K562 (cell line): ENCODE measurements around the gene CFAP53. TPM values are rescaled to one million over a fixed set of nuclear protein-coding genes. Genes with fewer than 3 reads are reported as not detected.
A peak's percentile ranks its signal among the peaks of the same experiment; 100 is the strongest.

Source experiments
- ATAC-seq: fragments of 200-7000 bp; cut with Tn5 transposase; 3 replicates; pipeline ENCODE4 v1.9.1; 2020; ENCODE audit warnings: moderate library complexity
- BruUV-seq: library from RNA; stranded (reverse); fragments of 400-500 nt; replicated peaks from 2 replicates; lab custom pipeline; 2021; lab: Mats Ljungman, UMichigan
- CTCF ChIA-PET: fragments of 300-600 bp; formaldehyde crosslinking; extraction: SDS; loops from one replicate; lab custom pipeline; 2021; ENCODE audit warnings: low intra/inter-chr PET ratio; lab: Yijun Ruan, JAX
- POLR2A ChIA-PET: fragments of 300-600, 350-650 bp; sonication (Branson Sonifier 250); formaldehyde crosslinking; extraction: SDS; loops from one replicate; lab custom pipeline; 2021; ENCODE audit warnings: antibody characterized with exemption, inconsistent platforms; lab: Yijun Ruan, JAX
- DNase-seq, 4 experiments: peaks; one replicate each; pipeline versions ENCODE4 v3.0.0 to v3.0.0-alpha.2; 2011 to 2018; ENCODE audit warnings: low spot score in 3 of 4, mixed read lengths in 3 of 4; ENCODE audit errors: extremely low read depth in 1 of 4
- FAIRE-seq: peaks from 2 replicates; lab custom pipeline; 2011; peaks lifted over from hg19 to GRCh38; lab: Jason Lieb, UNC
- H2AFZ ChIP-seq: 2 replicates; pipeline ENCODE4 v1.6.0; 2011; ENCODE audit warnings: low read depth, low read length, control low read depth, inconsistent platforms
- H3K27ac ChIP-seq: fragments of 200-600 bp; 3 replicates; pipeline ENCODE4 v1.8.0; 2011; ENCODE audit warnings: low read depth, mild to moderate bottlenecking, control low read depth, inconsistent platforms, low read length, moderate library complexity, mixed read lengths; ENCODE audit errors: extremely low read depth
- H3K27me3 ChIP-seq, 2 experiments: fragments of 300-600 bp in 1 of 2; 2 replicates in 1 of 2; 3 replicates in 1 of 2; pipeline versions ENCODE4 v1.6.0 to v1.8.0; 2011; ENCODE audit warnings: inconsistent platforms in 2 of 2, low read length in 2 of 2, mild to moderate bottlenecking in 1 of 2, mixed read lengths in 1 of 2, moderate library complexity in 1 of 2; ENCODE audit not compliant: control insufficient read depth in 2 of 2, insufficient read depth in 2 of 2
- H3K36me3 ChIP-seq: fragments of 300-600 bp; 3 replicates; pipeline ENCODE4 v1.8.0; 2011; ENCODE audit warnings: mild to moderate bottlenecking, low read length, inconsistent platforms; ENCODE audit not compliant: control insufficient read depth, insufficient read depth
- H3K4me1 ChIP-seq, 2 experiments: fragments of 200-600 bp in 1 of 2; replicated peaks in 1 of 2; 2 replicates in 1 of 2; 3 replicates in 1 of 2; pipeline versions ENCODE4 v1.5.1 to v1.8.0; 2011; ENCODE audit warnings: inconsistent platforms in 2 of 2, low read length in 2 of 2, mild to moderate bottlenecking in 1 of 2, mixed read lengths in 1 of 2, moderate library complexity in 1 of 2; ENCODE audit not compliant: control insufficient read depth in 2 of 2, insufficient read depth in 2 of 2
- H3K4me2 ChIP-seq: 2 replicates; pipeline ENCODE4 v1.6.1; 2011; ENCODE audit warnings: low read length, control low read depth, inconsistent platforms, mixed read lengths; ENCODE audit not compliant: insufficient read depth
- H3K4me3 ChIP-seq: fragments of 200-600 bp; sonication (generic), shearing (Covaris generic); 2 replicates; pipeline ENCODE4 v1.5.1; 2016; ENCODE audit warnings: control low read depth, inconsistent platforms
- H3K79me2 ChIP-seq: fragments of 200-600 bp; 3 replicates; pipeline ENCODE4 v1.8.0; 2011; ENCODE audit warnings: low read length, inconsistent platforms; ENCODE audit not compliant: control insufficient read depth, insufficient read depth
- H3K9ac ChIP-seq, 2 experiments: 2 replicates each; pipeline versions ENCODE4 v1.6.0 to v1.6.1; 2011; ENCODE audit warnings: low read depth in 2 of 2, low read length in 2 of 2, control low read depth in 1 of 2, inconsistent platforms in 1 of 2, mild to moderate bottlenecking in 1 of 2, mixed read lengths in 1 of 2; ENCODE audit not compliant: insufficient read depth in 1 of 2
- H3K9me1 ChIP-seq: one replicate; pipeline ENCODE4 v1.6.0; 2011; ENCODE audit warnings: inconsistent platforms, mild to moderate bottlenecking, low read length, moderate library complexity; ENCODE audit not compliant: control insufficient read depth, insufficient read depth
- H3K9me3 ChIP-seq: replicated peaks from 2 replicates; pipeline ENCODE4 v1.5.1; 2011; ENCODE audit warnings: low read depth, low read length, inconsistent platforms; ENCODE audit not compliant: control insufficient read depth, insufficient read depth
- H4K20me1 ChIP-seq: replicated peaks from 2 replicates; pipeline ENCODE4 v1.6.1; 2011; ENCODE audit warnings: low read length, inconsistent platforms, mixed read lengths; ENCODE audit not compliant: control insufficient read depth, insufficient read depth
- CBX2 ChIP-seq: fragments of 200-600 bp; sonication (generic); IDR thresholded peaks from one replicate; pipeline ENCODE4 v1.6.1; 2012; ENCODE audit warnings: mild to moderate bottlenecking, low read length, inconsistent platforms; ENCODE audit not compliant: insufficient read depth, poor library complexity, severe bottlenecking
- CXXC5 ChIP-seq: fragments of 250-450 bp; sonication (Bioruptor Pico); IDR thresholded peaks from 2 replicates; pipeline ENCODE4 v1.8.0; 2022; ENCODE audit warnings: inconsistent platforms, mild to moderate bottlenecking, moderate library complexity
- FIP1L1 ChIP-seq: fragments of 200-400 bp; formaldehyde crosslinking; IDR thresholded peaks from 2 replicates; pipeline ENCODE4 v1.6.1; 2018; ENCODE audit warnings: mild to moderate bottlenecking, low read depth, low read length; ENCODE audit not compliant: poor library complexity, severe bottlenecking
- MCM2 ChIP-seq: fragments of 450-650 bp; IDR thresholded peaks from 2 replicates; pipeline ENCODE4 v1.6.1; 2017; ENCODE audit warnings: low read depth, mild to moderate bottlenecking
- MCM5 ChIP-seq: fragments of 450-650 bp; IDR thresholded peaks from 2 replicates; pipeline ENCODE4 v1.6.1; 2016; ENCODE audit warnings: low read depth
- MTA3 ChIP-seq: fragments of 450-650 bp; formaldehyde crosslinking; IDR thresholded peaks from 2 replicates; pipeline ENCODE4 v1.6.1; 2017; ENCODE audit warnings: mild to moderate bottlenecking, borderline replicate concordance
- POLR2AphosphoS5 ChIP-seq: IDR thresholded peaks from 2 replicates; pipeline ENCODE4 v1.6.1; 2011; ENCODE audit warnings: mild to moderate bottlenecking, low read depth, low read length, moderate library complexity; ENCODE audit not compliant: control insufficient read depth, insufficient read depth
- SMARCB1 ChIP-seq: IDR thresholded peaks from 2 replicates; pipeline ENCODE4 v1.6.1; 2011; ENCODE audit warnings: improper control_type of control experiment, low read depth; ENCODE audit not compliant: insufficient read length
- TCF7L2 ChIP-seq: fragments of 150-350 bp; IDR thresholded peaks from 2 replicates; pipeline ENCODE4 v1.6.1; 2016; ENCODE audit warnings: low read depth, mild to moderate bottlenecking, low read length, moderate library complexity
- ZNF24 ChIP-seq: fragments of 450-650 bp; IDR thresholded peaks from 2 replicates; pipeline ENCODE4 v1.6.1; 2016
- ZNF277 ChIP-seq: fragments of 250-450 bp; sonication (Bioruptor Pico); IDR thresholded peaks from 2 replicates; pipeline ENCODE4 v1.8.0; 2022; ENCODE audit warnings: inconsistent platforms, mild to moderate bottlenecking, moderate library complexity, borderline replicate concordance
- ZNF431 ChIP-seq: sonication (generic); formaldehyde crosslinking; IDR thresholded peaks from 2 replicates; pipeline ENCODE4 v1.8.0; 2022; ENCODE audit warnings: mild to moderate bottlenecking, missing genetic modification reagents
- WGBS: fragments of 100-300 bp; shearing (Covaris generic); methylation state at CpG from one replicate; pipeline ENCODE4 v1.1.6; 2016; ENCODE audit warnings: low coverage, mixed read lengths; ENCODE audit not compliant: insufficient coverage; ENCODE audit errors: missing lambda C conversion rate; 5-methylcytosine and 5-hydroxymethylcytosine counted together
- in situ Hi-C: fragments of 300-500 bp; cut with MboI; formaldehyde crosslinking; loops from 4 replicates; pipeline ENCODE4 v1.15.0; 2018; ENCODE audit warnings: inconsistent platforms, mixed read lengths
- intact Hi-C: fragments of 100-400 bp; cut with micrococcal nuclease; formaldehyde crosslinking; loops from 2 replicates; pipeline ENCODE4 v1.14.2; 2022
- polyA plus RNA-seq, 8 experiments: library from polyadenylated mRNA; depleted of rRNA in 4 of 8; stranded (reverse) in 5 of 8; unstranded in 3 of 8; fragments of >200 nt; fragmentation: Nextera tagmentation in 2 of 8; fragmentation: Illumina TruSeq in 1 of 8; extraction: Ambion mirVana in 2 of 8; extraction: Trizol in 1 of 8; gene quantifications; 2 replicates each; pipeline versions ENCODE4 v1.2.1 to v1.2.3, GENCODE V29; 2011 to 2014; ENCODE audit warnings: inconsistent platforms in 1 of 8, missing spikeins in 1 of 8
- total RNA-seq, 7 experiments: library from RNA; depleted of rRNA in 6 of 7; stranded (reverse); fragments of >200 nt in 6 of 7; fragmentation: Illumina TruSeq in 2 of 7; extraction: Trizol in 2 of 7; gene quantifications; 2 replicates each; pipeline versions ENCODE4 v1.2.1 to v1.2.3, GENCODE V29; 2011 to 2021; ENCODE audit warnings: low replicate concordance in 1 of 7
- TF ChIP-seq, protein P1 (sequence below): fragments of 250-450 bp; sonication (Bioruptor Pico); IDR thresholded peaks from 2 replicates; pipeline ENCODE4 v1.6.1; 2021; ENCODE audit warnings: mild to moderate bottlenecking
- TF ChIP-seq, protein P2 (sequence below), 2 experiments: fragments of 150-350 bp in 1 of 2; IDR thresholded peaks; 2 replicates each; pipeline ENCODE4 v1.6.1; 2012 to 2016; ENCODE audit warnings: low read depth in 2 of 2, low read length in 2 of 2, mild to moderate bottlenecking in 1 of 2, moderate library complexity in 1 of 2

CFAP53 gene
- total and polyA plus RNA-seq, 9 of the 15 experiments (the other 6 are each of a cell fraction or from before 2014, with no cell fraction given): 0.21 to 1.9 (median 1.2) TPM

DNA sequence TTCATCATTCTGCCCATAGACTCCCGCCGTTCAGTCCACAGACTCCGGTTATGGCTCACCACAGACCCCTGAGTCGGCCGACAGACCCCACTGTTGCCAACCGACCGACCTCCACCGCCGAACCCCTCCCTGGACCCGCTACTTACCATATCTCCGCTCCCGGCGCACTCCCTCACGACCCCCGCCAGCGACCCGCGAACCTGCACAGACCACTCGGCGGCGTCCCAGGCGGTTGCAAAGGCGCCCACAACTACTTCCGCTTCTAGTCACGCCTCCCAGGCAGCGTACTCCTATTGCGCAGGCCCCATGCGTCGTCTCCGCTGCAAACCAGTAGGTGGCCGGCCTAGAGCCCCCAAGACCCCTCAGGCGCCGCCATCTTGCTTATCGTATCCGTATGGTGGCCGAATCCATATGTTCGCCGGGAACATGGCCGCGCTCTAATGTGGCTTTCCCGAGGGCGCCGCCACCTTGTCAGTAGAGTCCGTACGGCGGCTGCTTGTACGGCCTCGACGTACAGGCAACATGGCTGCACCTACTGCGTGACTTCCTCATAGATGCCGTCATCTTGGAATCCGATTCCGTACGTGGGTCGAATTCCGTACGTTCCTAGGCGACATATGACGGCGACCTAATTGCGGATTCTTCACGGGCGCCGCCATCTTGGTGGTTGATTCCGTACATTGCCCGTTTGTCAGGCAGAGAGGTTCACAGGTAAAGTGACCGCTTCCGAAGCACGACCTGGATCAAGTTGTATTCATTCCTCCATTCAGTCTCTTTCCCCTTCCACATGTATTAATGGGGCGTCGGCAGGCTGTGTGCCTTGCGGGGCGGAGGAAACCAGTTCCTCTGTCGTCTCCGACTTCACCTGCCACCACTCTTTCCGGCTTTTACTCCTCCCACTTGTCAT lies 21.4 kb upstream of the CFAP53 start, which contains the start of gene CXXC1:
Gene CXXC1, minus strand, starts transcription at position 252 of the 907 bp plus-strand sequence. Its CDS starts 103 bp downstream, at position 149.
- H3K27ac ChIP-seq: peak within 1 kb of the TSS; percentile 89
- ChIA-PET POLR2A (no interaction called here), CTCF (no interaction called here)
- DNase-seq (peak; percentile 81 to 97 (median 88)), FAIRE-seq (peak; percentile 99), ATAC-seq (peak; percentile 95)
- 2% methylated on average over 57 of the region's 76 CpGs for WGBS
- H3K4me1 ChIP-seq: peaks cover 3 to 21% of the 10 kb centered on the region in 2 experiments; a peak in 3 of 5 replicates
- H3K79me2 ChIP-seq: peaks cover 17% of the 10 kb centered on the region
- in situ Hi-C loops: no loop called here
- peak within 1 kb of the TSS; percentile 83 to 95 for H3K9ac ChIP-seq
- H3K4me2 ChIP-seq: peak within 1 kb of the TSS; percentile 95
- H3K9me3 ChIP-seq: no peaks in the 10 kb centered on the region
- H3K4me3 ChIP-seq: peak within 1 kb of the TSS; percentile 84
- no TSS peak for BruUV-seq
- H2AFZ ChIP-seq: peak within 1 kb of the TSS; percentile 99
- intact Hi-C loops: loop anchor here (2.0 to 5.0 kb wide), 2 partner anchors 71 to 140 kb away; no protein-coding TSS in a partner anchor
- H3K9me1 ChIP-seq: no peaks in the 10 kb centered on the region
- peaks cover 37% of the 10 kb centered on the region; the same call in 2 of the 3 replicates for H3K36me3 ChIP-seq
- H4K20me1 ChIP-seq: no peaks in the 10 kb centered on the region
- H3K27me3 ChIP-seq: no peaks in the 10 kb centered on the region
- TF ChIP-seq MCM5 (no peak), ZNF431 (CRISPR knock-in tag) (0 out of 2 replicates have a peak, but pooled peaks have one; percentile 30), ZNF277 (CRISPR knock-in tag) (no peak), FIP1L1 (no peak), POLR2AphosphoS5 (no peak), MCM2 (no peak), ZNF24 (peak; percentile 74; the same call in 1 of the 2 replicates), CBX2 (no peak), TCF7L2 (peak; percentile 99), CXXC5 (CRISPR knock-in tag) (peak; percentile 89), MTA3 (peak; percentile 44; the same call in 1 of the 2 replicates), SMARCB1 (no peak)
- TF ChIP-seq, protein P1, sequence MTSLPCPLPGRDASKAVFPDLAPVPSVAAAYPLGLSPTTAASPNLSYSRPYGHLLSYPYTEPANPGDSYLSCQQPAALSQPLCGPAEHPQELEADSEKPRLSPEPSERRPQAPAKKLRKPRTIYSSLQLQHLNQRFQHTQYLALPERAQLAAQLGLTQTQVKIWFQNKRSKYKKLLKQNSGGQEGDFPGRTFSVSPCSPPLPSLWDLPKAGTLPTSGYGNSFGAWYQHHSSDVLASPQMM (CRISPR knock-in tag): no peak
- TF ChIP-seq, protein P2, sequence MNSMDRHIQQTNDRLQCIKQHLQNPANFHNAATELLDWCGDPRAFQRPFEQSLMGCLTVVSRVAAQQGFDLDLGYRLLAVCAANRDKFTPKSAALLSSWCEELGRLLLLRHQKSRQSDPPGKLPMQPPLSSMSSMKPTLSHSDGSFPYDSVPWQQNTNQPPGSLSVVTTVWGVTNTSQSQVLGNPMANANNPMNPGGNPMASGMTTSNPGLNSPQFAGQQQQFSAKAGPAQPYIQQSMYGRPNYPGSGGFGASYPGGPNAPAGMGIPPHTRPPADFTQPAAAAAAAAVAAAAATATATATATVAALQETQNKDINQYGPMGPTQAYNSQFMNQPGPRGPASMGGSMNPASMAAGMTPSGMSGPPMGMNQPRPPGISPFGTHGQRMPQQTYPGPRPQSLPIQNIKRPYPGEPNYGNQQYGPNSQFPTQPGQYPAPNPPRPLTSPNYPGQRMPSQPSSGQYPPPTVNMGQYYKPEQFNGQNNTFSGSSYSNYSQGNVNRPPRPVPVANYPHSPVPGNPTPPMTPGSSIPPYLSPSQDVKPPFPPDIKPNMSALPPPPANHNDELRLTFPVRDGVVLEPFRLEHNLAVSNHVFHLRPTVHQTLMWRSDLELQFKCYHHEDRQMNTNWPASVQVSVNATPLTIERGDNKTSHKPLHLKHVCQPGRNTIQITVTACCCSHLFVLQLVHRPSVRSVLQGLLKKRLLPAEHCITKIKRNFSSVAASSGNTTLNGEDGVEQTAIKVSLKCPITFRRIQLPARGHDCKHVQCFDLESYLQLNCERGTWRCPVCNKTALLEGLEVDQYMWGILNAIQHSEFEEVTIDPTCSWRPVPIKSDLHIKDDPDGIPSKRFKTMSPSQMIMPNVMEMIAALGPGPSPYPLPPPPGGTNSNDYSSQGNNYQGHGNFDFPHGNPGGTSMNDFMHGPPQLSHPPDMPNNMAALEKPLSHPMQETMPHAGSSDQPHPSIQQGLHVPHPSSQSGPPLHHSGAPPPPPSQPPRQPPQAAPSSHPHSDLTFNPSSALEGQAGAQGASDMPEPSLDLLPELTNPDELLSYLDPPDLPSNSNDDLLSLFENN (IDR thresholded peaks at IDR 0.05; ENCODE audit: low read depth in 2 of 2, low read length in 2 of 2): peak in 1 of 2 experiments; percentile 43; a peak in 1 of 4 replicates
